NCI-H345 (cell line): ENCODE data around the gene CES4A.
"Not testable (repeated sequence)": the region's sequence is repeated elsewhere in the genome, so short reads cannot be mapped to it uniquely, and the experiment has no call there.

Source experiments
- DNase-seq: peaks from one replicate; lab custom pipeline; 2025; lab: John Stamatoyannopoulos, UW

CES4A gene

GRCh38 chr16:66988197-66988788 lies at the start of gene CES4A:
TSS of gene CES4A (plus strand) at chr16:66988589. CDS start at chr16:66988773, 184 bp downstream.
- no peak for DNase-seq

- DNase-seq = no peak
Observed at GRCh38 chr16:66939366-66939765, 49.0 kb upstream of the CES4A start.

- DNase-seq = no peak
Observed at GRCh38 chr16:66940236-66940635, 48.2 kb upstream of the CES4A start.

GRCh38 chr16:66942981-66943380 lies 45.4 kb upstream of the CES4A start:
- no peak for DNase-seq

DNA sequence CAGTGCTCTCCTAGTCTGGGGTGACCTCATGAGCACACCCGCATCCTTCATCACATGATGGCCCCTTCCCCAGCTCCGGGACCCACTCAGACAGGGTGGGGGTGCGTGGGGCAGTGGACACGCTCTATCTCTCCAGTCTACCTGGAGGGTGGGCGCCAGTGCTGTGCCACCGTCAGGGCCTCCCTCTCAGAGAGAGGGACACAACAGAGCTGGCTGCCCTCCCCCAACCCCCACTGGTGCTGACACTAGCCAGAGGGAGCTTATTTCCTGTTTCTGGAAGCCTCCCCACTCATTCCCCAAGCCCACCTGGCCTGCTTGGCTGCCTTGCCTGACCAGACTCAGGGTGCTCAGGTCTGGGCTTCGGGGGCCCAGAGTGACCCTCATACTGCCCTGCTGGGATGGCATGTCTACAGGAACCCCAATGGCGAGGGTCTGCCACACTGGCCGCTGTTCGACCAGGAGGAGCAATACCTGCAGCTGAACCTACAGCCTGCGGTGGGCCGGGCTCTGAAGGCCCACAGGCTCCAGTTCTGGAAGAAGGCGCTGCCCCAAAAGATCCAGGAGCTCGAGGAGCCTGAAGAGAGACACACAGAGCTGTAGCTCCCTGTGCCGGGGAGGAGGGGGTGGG lies 44.8 kb upstream of the CES4A start:
- no peak for DNase-seq

DNA sequence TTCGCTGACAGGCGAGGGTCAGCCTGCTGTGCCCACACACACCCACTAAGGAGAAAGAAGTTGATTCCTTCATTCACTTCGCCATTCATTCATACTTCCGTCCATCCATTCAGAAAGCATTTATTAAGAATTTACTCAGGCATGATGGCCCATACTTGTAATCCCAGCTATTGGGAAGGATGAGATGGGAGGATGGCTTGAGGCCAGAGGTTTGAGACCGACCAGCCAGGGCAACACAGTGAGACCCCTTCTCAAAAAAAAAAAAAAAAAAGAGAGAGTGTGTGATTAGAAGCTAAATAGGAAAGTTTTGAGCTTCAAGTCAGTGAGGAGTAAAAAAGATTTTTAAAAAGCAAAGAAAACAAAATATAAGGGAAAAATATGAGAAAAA lies 44.3 kb upstream of the CES4A start:
- DNase-seq = no peak

- not testable (repeated sequence) for DNase-seq
Observed at GRCh38 chr16:66944971-66945370, 43.4 kb upstream of the CES4A start.

DNA sequence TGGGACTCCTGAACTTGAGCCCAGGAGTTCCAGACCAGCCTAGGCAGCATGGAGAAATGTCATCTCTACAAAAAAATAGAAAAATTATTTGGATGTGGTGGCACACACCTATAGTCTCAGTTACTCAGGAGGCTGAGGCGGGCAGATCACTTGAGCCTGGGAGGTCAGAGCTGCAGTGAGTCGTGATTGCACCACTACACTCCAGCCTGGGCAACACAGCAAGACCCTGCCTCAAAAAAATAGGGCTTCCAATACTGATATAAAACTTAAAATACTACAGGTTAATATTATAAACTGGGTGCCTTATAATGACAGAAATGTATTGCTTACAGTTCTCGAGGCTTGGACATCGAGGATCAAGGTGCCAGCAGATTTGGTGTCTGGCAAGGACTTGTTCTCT lies 42.5 kb upstream of the CES4A start:
- DNase-seq = no peak

GRCh38 chr16:66946541-66946940 lies 41.8 kb upstream of the CES4A start:
- DNase-seq = no peak

- no peak for DNase-seq
Observed at GRCh38 chr16:66946974-66947301, 41.5 kb upstream of the CES4A start.

- DNase-seq = peak; percentile 69
Observed at GRCh38 chr16:66947302-66948065, 40.9 kb upstream of the CES4A start.

DNA sequence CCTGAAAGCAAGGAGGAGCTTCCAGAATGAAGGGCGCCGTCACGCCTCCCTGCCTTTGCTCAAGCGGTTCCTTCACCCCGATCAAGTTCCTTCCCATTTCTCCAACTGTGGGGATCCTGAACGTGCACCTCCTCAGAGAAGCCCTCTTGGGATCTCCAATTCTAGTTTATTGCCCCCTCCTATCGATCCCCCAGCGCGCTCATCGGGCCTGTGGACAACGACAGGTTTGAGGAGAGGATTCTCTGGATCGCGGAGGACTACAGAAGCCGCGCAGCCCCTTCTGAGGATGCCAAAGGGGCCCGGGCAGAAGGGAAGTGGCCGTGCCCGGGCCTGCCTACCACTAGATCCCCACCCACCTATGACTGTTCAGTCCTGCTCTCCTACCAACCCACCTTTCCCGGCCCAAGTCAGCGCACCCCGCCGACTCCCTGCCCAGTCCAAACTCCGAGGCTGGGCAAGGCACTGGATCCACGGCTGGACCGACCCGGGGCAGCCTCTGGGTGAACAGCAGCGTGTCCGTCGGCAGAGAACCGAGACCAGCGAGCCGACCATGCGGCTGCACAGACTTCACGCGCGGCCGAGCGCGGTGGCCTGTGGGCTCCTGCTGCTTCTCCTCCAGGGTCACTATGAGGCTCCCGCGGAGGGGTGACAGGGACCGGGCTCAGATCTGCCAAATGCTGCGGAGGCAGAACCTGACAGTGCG lies 40.1 kb upstream of the CES4A start:
- DNase-seq = no peak

DNA sequence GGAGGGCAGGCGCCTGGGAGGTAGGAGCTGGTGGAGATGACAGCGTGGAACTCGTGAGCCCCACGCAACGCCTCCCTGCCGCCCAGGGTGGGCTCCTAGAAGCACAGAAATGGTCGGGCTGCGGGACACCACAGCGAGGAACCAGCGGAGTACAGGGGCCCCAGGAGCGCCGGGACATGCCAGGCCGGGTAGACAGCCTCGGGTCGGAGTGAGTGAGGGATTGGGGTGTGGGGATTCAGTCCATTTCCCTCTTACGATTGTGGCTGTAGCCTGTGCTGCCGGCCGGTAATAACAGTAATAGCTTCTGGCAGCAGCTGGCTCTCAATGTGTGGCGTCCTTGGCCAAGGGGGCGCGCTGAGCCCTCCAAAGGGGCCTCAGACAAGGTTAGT lies 39.6 kb upstream of the CES4A start:
- DNase-seq = no peak

GRCh38 chr16:66949472-66949871 lies 38.9 kb upstream of the CES4A start:
- no peak for DNase-seq

GRCh38 chr16:66950437-66950836 lies 38.0 kb upstream of the CES4A start:
- no peak for DNase-seq

- DNase-seq = no peak
Observed at GRCh38 chr16:66950971-66951790, 37.2 kb upstream of the CES4A start.

DNA sequence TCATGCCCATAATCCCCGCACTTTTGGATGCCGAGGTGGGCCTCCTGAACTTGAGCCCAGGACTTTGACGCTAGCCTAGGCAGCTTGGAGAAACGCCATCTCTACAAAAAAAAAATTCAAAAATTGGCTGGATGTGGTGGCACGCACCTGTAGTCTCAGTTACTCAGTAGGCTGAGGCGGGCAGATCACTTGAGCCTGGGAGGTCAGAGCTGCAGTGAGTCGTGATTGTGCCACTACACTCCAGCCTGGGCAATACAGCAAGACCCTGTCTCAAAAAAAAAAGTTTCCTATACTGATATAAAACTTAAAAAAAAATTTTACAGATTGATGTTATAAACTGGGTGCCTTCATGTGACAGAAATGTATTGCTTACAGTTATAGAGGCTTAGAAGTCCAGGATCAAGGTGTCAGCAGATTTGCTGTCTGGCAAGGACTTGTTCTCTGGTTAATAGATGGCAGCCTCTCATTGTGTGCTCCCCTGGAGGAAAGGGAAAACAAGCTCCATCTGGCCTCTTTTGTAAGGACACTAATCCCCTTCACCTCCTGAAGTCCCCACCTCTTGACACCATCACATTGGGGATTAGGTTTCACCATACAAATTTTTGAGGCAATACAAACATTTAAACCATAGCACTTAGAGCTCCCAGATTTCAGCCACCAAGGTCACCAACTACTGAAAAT lies 35.8 kb upstream of the CES4A start:
- DNase-seq = no peak

DNA sequence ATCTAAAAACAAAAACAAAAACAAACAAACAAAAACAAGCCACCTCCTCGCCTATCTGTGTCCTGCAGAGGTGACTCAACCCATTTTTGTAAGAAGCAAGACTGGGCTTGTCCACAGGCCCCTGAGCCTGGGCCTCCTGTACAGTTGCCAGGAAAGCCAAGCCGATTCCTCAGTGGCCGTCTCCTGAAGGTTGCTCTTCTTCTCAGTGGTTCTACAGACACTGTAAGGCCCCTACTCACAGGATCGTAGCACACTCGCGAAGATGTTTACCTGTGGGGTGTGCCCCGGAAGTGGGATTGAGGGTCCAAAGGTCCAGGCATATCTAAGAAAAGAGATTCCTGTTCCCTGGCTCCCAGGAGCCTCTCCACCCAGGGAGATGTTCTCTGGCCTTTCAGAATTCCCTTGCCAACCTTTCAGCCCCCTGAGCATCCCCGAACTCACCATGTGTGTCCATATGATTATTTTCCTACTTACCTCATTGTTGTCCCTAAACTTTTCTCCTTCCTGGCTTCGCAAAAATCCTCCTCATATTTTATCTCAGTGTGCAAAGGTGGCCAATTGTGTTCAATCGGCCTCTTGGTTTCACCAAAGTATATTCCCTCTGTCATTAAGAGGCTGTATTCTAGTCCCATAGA lies 34.8 kb upstream of the CES4A start:
- no peak for DNase-seq

- peak; percentile 54 for DNase-seq
Observed at GRCh38 chr16:66954097-66954659, 34.2 kb upstream of the CES4A start.

GRCh38 chr16:66955363-66956153 lies 32.8 kb upstream of the CES4A start:
- not testable (repeated sequence) for DNase-seq
